PFSK-1 (cell line): ENCODE measurements around the gene C9orf85.

Source experiments
- REST ChIP-seq, 2 experiments: IDR thresholded peaks; 2 replicates each; pipeline versions ENCODE4 v1.6.1 to v1.8.0; 2011 to 2012; ENCODE audit warnings: low read depth in 2 of 2, low read length in 2 of 2, control low read depth in 1 of 2, inconsistent platforms in 1 of 2, mild to moderate bottlenecking in 1 of 2, moderate library complexity in 1 of 2; ENCODE audit not compliant: insufficient read depth in 1 of 2
- SIN3A ChIP-seq: IDR thresholded peaks from 2 replicates; pipeline ENCODE4 v1.6.1; 2012; ENCODE audit warnings: mild to moderate bottlenecking, low read length, moderate library complexity, borderline replicate concordance; ENCODE audit not compliant: insufficient read depth
- TAF1 ChIP-seq: IDR thresholded peaks from 2 replicates; pipeline ENCODE4 v1.6.1; 2012; ENCODE audit warnings: low read length, control low read depth, borderline replicate concordance; ENCODE audit not compliant: insufficient read depth

- no peak for TF ChIP-seq TAF1
- TF ChIP-seq REST (IDR thresholded peaks at IDR 0.05; ENCODE audit: insufficient read depth in 1 of 2, low read depth in 2 of 2, low read length in 2 of 2): no peak
- no peak for TF ChIP-seq SIN3A
Measured at GRCh38 chr9:71980266-71981190, 69.1 kb downstream of the C9orf85 start.
